Hematopoietic multipotent progenitor cell treated with erythropoietin and hydrocortisone succinate and interleukin-3 and kit ligand, for 8 days (in vitro differentiated cells): Measurements from ENCODE around the gene IL13RA1.
"Not testable (repeated sequence)": the region's sequence is repeated elsewhere in the genome, so short reads cannot be mapped to it uniquely, and the experiment has no call there.

Experiments
- DNase-seq: peaks from one replicate; pipeline ENCODE4 v3.0.0-alpha.2; 2015

The IL13RA1 gene

GRCh38 chrX:118726887-118727685, at the start of gene IL13RA1:
TSS of gene IL13RA1 (plus strand) at chrX:118727606. CDS start at chrX:118727639, 33 bp downstream.
- peak; percentile 7 for DNase-seq

GRCh38 chrX:118679290-118679689, 48.1 kb upstream of the IL13RA1 start:
- DNase-seq, result no peak

DNA sequence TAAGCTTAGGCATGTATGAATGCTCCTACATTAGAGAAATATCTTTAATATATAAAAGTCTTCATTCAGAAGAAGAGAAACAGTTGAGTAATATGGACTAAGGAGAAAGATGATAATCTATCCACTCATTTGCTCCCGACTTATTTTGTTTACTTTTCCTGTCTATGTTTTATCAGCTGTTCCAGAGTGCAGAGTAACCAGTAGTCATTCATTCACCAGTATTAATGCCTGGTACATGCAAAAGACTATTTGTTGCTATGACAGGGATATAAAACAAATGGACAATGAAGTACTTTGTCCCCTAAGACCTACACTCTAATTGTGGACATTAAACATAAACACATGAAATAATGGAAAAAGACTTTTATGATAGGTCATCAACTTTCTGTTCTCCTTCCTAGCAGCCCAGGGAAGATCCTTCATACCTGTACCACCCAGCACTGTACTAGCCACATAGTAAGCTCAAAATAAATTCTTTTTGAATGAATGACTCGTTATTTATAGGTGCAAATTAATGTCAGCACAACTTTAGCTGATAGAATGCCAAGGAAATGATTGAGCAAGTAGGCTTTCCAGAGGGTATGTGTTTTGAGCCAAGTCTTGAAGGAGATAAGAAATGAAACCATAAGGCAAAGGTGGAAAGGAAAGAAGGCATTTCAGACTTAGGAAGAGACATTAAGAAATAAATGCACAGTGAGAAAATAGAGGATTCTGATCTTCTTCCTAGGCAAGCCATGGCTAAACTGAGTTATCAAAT, 45.0 kb upstream of the IL13RA1 start:
- DNase-seq, result no peak

- DNase-seq, result no peak
These were observed 42.0 kb upstream of the IL13RA1 start for GRCh38 chrX:118685393-118685792.

DNA sequence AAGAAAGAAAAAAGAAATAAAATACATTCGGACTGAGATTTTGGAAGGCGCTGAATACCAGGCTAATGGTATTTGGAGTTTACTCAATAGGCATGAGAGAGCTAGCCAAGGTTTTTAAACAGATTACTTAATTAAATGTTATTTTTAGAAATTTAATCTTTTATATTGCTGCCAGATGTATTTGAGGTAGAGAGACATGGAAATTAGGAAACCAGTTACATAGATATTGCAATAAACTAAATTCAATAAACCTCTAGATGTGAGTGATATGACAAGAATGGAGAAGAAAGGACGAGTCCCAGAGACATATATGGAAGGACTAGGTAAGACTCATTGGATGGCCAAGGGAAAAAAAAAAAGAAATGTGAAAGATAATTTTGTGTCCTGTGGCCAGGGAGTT, 38.5 kb upstream of the IL13RA1 start:
- DNase-seq, result no peak

DNA sequence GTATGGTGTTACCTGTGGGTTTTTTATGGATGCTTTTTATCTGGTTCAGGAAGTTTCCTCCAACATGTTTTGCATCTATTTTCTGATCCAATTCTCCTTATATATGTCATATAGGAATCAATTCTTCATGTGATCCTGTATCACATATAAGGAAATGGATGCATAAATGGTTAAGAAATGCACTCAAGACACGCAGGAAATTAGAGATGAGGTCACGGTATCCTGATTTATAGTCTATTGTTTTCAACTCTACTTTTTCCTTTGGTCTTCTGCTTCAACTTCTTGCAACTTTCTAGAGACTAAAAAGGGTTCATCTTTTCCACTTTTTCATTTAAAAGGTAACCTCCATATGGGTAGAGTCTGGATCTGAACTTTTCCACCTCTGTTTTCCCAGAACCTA, 33.6 kb upstream of the IL13RA1 start:
- no peak for DNase-seq

DNA sequence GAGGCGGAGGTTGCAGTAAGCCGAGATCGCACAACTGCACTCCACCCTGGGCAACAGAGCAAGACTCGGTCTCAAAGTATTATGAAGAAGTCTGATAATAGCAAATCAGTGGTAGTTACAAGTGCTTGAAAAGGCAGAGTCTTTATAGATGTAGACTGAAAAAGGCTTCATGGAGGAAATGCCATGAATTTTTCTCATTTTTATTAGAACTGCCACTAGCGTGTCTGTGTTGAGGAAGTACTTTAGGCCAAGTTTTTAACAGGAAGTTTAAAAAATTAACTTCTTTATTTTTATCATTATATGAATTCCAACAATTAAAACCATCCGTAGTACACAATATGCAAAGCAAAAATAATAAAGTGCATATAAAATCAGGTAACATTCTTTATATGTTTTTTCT, 32.8 kb upstream of the IL13RA1 start:
- no peak for DNase-seq

DNA sequence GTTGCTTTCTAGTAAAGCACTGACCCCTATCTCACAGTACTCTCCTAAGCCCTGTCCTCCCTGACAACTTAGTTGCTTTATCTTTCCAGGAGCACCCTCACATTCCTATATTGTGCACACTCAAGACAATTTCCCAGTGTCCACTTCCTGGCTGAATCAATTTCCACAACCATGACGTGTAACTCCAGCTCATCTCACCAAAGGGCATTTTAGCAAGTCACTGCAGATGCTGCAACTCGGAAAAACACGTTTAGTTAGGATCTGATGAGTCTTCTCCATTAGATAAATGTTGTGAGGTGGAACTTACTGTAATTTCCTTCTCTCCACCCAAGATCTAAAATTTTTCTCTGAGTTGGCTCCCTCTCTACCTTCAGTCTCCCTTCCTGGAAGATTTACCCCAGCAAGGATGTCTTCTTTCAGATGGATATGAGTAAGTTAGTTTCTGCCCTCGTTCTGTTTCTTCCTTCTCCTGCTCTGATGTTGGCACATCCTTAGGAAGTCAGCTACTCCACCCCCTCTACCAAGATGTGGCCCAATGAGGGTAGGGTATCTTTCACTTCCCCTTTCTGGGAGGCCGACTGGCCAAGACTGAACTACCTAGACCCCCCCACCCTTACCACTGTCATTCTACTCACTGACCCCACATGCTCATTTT, 28.8 kb upstream of the IL13RA1 start:
- no peak for DNase-seq

GRCh38 chrX:118702741-118703140, 24.7 kb upstream of the IL13RA1 start:
- DNase-seq, result no peak

GRCh38 chrX:118706681-118707080, 20.7 kb upstream of the IL13RA1 start:
- no peak for DNase-seq

GRCh38 chrX:118714521-118714920, 12.9 kb upstream of the IL13RA1 start:
- DNase-seq, result no peak

GRCh38 chrX:118715917-118716316, 11.5 kb upstream of the IL13RA1 start:
- not testable (repeated sequence) for DNase-seq

DNA sequence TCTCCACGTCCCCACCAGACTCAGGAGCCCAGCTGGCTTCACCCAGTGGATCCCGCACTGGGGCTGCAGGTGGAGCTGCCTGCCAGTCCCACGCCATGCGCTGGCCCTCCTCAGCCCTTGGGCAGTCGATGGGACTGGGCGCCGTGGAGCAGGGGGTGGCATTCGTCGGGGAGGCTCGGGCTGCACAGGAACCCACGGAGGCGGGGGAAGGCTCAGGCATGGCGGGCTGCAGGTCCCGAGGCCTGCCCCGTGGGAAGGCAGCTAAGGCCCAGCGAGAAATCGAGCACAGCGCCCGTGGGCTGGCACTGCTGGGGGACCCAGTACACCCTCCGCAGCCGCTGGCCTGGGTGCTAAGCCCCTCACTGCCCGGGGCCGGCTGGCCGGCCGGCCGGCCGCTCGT, 10.6 kb upstream of the IL13RA1 start:
- not testable (repeated sequence) for DNase-seq

DNA sequence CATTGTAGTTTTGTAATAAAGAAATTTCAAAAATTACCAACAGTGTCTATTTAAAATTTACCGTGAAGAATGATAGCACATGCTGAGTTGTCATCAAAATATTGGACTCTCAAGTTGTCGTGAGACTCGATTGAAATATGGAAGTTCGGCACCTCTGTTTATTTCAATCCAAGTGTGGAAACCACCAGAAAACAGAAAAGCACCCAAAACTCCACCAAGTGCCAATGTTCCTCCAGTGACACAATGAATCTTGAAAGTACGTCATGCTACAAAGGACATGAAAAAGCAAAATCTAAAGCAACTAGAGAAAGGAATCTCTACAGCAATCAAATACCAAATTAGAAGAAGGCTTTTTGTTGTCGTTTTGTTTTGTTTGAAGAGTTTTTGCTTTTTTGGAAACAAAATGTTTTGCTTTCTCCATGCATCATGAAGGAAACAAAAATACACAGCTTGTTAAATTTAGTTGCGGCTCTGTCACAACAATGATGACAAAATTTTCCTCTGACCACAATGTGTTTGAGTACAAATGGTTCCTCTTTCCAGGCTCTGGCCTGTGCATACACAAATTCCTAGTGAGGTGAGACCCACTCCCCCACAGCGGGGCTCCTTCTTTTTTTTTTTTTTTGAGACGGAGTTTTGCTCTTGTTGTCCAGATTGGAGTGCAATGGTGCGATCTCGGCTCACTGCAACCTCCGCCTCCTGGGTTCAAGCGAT, 9.6 kb upstream of the IL13RA1 start:
- no peak for DNase-seq

DNA sequence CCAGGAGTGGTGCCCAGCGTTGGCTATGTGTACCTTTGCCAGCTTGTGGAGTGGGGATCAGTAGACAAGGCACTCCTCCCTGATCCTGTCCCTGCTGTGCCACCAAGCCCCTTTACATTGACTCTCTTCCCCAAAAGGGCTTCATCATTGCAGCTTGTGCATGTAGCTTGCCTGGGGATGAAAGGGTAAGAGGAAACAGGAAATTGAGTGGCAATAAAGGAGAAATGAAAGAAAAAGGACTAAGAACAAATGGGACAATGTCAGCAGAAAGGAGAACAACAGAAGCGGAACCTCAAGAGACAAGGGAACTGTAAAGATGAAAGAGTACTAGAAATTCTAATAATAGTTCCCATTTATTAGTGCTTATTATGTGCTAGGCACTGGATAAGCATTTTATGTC, 8.7 kb upstream of the IL13RA1 start:
- DNase-seq, result no peak

- no peak for DNase-seq
These were observed 7.2 kb upstream of the IL13RA1 start for GRCh38 chrX:118720058-118720707.

- DNase-seq, result no peak
These were observed 4.0 kb upstream of the IL13RA1 start for GRCh38 chrX:118723376-118723775.

DNA sequence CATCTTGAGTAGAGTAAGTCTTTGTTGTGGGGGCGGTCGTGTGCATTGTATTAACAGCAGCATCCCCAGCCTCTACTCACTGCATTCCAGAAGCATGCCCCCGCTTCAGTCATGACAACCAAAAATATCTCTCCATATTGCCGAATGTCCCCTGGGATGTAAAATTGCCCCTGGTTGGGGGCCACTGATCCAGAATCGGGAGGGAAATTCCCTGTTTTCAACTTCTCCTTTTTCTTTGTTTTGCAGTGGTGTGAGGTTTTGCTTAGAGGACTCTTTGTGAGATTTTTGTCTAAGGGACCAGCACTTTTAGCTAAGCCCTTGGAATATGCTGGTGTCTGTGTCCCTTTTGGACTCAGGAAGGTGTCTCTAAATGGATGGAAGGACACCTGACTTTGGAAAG, 3.0 kb upstream of the IL13RA1 start:
- DNase-seq, result no peak

DNA sequence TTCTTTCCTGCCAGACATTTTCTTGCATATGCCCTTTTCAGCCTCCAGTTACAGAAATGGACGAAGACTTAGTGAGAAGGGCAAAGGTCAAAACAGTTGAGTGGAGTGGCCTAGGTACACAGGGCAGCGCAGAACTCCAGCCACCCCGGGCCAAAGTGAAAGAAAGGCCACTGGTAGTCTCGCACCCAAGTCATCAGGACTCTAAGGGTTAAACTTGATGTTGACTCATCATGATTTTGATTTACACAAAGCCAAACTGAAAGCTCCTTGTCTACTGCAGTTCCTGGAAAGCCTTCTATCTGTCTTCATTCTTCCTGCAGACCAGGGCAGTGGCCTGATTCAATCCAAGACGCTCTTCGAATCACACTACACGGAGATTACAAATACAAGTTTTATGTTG, 2.6 kb upstream of the IL13RA1 start:
- no peak for DNase-seq

GRCh38 chrX:118726396-118726795, 1.0 kb upstream of the IL13RA1 start:
- no peak for DNase-seq

DNA sequence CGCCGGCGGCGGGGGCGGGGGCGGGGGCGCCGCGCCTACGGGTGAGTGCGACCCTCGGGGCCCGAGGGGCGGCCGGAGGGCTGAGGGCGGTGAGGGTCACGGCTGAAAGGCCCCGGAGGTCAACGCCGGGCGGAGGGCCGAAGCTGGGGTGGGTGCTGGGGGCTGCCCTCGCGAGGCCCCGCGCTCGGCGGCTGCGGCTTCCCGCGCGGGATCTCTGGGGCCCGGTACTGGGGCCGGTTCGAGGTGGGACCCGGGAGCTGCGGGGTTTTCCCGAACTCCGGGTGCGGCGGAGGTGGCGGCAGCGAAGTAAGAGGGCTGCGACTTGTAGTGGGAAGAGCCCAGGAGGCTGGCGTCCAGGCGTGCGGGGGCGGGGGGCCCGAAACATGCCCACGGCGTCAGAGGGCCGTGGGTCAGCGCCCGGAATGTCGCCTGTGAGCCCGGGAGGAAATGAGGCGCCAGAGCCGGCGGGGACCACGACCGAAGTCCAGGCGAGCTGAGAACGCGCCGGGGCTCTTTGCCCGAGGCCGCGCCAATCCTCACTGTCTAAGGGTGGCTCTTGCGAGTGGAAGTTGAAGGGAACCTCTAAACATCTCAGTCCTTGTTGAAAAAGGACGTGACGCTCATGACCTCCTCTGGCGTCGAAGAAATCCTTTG, 407 bp downstream of the IL13RA1 start:
- no peak for DNase-seq

DNA sequence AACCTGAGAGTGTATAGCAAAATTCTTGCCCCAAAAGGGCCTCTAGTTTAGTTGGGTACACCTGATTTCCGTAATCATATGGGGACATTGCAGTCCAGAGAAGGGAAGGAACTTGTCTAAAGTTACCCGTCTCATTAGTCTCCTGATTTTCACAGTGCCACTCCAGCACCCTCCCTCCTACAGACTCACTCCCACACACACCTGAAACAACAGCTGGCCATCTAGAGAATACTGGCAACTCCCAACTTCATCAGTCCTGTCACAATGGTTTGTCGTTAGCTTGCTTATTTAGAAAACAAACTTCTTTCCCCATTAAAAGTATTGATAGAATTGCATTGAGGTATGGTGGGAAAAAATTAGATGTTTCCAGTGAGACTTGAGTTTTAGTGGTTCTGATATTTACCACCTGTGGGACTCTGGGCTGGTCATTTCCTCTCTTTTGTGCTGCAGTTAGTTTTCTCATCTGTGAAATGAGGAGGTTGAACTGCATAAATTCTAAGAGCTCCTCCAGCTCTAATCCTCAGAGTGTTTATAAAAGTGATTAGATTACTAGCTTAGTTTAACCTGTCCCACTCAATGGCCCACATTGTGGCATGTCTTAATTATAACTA, 1.7 kb downstream of the IL13RA1 start:
- no peak for DNase-seq
